ENCODE results near the gene NSDHL.

NSDHL gene

DNA sequence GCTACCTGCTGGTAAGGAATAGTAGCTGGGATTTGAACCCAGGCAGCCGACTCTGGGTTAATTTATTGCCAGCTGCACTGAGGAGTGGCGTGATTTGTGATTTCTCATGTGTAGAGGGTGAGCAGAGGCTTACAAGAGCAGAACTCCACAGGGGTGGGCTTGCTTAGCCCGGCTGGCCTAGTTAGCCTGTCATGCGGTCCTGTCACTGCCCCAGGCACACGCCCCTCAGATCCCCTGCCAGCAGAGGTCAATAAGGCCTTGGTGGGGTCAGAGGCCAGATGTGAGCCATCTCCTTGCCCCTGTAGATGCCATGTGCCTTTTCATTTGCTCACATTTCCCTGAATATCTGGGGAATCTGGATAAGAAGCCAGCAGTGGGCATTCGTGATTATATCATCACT is 13.4 kb downstream of the NSDHL start:
- DNase-seq (ENCODE audit: low read depth) = no peak

DNA sequence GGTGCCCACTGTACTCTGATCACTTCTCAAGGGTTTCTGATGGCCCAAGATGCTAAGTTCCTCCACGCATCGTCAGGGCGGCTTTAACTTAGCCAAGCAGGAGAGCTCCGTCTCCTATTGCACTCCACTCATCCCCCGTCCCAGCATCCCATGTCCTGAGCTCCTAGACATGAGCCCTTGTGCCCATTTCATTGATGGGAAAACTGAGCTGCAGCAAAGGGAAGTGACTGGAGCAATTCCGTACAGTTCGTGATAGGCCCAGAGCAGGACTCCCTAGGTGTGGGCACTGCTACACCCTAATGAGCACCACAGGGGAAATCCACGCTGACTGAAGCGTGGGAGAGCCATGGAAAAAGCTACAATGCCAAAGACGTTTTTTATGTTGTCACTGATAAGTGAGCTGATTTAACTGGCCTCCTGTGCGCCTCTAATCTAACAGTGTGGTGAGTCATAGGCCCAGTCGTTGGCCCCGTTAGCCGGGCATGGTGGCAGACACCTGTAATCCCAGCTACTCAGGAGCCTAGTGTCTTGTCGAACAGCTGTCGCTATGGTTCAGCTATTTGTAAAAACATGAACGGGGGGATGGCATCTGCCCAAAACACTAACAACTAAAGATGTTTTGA is 14.9 kb downstream of the NSDHL start:
- no peak for DNase-seq (ENCODE audit: low read depth)

DNA sequence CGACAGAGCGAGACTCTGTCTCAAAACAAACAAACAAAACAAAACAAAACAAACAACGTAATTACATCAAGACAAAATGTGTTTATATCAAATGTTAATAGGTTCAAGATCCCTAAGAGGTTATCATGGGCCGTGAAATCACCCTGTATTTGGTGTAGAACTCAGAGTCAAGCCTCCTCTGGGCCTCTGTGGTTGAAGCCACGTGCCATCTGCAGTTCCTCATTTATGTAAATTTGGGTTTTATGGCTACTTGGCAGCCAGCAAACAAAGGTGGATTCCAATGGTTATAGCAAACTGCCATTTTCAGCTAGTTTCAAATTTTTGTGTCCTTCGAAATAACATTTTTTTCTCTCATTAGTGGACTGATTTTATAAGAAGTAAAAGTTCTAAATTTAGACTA is 16.4 kb downstream of the NSDHL start:
- DNase-seq (ENCODE audit: low read depth) = no peak

DNA sequence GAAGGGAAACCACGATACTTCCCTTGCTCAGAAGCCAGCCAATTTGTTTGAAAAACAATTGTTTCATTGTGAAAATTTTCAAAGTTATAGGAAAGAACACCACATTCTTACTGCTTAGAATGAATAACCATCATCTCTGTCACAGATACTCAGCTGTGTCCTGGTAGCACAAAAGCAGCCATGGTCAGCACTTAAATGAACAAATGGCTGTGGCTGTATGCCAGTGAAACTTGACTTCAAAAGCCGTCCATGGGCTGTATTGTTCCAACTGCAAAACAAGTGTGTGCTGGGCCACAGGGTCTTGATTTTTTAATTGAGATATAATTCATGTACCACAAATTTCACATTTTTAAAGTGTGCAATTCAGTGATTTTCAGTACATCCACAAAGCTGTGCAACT is 19.6 kb downstream of the NSDHL start:
- DNase-seq (ENCODE audit: low read depth) = no peak

DNA sequence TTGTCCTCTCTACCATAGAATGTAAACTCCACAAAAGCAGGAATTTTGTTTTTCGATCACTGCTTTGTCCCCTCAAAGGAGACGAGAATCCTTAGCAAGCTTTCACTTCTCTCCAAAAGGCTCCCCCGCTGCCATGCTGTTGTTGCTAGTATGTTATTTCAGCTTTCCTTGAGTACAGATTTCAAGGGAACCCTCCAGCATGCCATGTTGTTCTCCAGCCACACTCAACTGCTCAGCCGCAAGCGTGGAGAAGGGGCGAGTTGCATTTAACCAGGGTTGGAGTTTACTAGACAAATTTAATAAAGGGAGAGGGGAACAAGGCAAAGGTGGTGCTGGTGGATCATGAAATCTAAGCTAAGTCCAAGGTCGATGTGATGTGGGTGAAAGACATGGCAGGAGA is 23.1 kb downstream of the NSDHL start:
- no peak for DNase-seq (ENCODE audit: low read depth)

DNA sequence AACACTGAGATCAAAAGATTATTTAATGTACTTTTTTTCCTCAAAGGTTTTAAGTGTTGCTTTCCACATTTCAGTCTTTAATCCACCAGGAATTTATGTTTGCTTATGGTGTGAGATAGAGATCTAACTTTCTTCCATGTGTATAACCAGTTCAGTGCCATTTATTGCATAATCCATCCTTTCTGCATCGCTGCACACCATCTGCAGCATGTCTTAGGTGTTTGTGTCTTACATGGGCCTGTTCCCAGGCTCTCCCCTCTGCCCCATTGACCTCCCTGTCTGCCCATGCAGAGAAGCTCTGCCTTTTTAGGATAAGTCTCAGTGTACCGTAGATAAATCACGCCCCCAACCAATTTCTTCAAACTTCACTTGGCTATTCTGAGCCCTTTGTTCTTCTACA is 30.3 kb downstream of the NSDHL start:
- DNase-seq (ENCODE audit: low read depth) = no peak

DNA sequence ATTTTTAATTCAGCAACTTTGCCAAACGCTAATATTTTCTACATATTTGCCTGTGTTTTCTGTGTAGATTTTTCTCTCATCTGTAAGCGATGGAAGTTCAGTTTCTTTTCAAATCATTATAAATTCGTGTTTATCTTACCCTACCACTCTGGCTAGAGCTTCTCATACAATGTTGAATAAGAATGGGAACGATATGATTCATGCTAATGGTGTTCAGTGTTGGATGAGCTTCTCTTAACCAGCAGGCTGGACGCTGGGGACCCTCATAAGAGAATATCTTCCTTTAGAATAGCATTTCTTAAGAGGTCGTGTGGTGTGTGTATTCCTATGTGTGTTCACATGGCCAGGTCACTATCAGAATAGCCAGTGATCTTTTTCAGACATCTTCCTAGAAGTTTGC is 31.0 kb downstream of the NSDHL start:
- no peak for DNase-seq (ENCODE audit: low read depth)

DNA sequence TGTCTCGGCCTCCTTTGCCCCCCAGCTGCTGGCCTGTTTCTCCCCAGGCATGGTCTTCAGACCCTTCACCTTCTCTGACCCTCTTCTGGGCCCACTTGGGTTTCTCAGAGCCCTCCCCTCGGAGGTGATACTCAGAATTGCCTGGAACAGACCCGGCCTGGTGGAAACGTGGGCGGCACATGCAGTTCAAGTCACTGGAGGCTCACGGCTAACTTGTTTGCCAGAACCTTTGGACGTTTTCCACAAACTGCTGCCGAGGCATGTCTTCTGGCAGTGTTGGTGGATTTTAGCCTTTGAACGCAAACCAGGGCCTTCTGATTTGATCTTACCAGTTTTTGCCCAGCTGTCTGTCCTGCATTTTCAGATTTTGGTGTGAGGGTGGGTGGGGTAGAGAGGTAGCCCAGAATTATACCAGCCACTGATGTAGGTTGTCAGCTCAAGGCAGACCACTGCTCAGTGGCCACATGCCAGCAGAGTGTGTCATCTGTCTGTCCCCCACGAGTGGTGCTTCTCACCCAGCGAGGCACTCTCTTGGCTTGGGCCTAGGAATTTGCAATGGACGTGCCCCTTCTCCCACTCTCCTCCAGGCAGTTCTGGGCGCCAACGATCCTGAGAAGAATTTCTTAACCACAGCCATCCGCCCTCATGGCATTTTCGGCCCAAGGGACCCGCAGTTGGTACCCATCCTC is 34.5 kb downstream of the NSDHL start:
- DNase-seq (ENCODE audit: low read depth) = no peak

DNA sequence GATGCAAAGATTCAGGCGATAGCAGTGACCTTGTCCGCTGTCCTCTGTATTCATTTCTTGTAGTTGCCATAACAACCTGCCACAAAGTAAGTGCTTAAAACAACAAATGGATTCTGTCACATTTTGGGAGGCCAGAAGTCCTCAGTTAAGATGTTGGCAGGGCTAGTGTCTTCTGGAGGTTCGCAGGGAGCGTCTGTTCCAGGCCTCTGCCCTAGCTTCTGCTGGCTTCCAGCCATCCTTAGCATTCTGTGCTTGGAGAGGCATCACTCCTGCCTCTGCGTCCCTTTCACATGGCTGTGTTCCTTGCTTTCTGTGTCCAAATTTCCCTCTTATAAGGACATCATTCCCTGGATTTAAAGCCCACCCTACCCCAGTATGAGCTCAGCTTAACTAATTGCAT is 35.5 kb downstream of the NSDHL start:
- no peak for DNase-seq (ENCODE audit: low read depth)

DNA sequence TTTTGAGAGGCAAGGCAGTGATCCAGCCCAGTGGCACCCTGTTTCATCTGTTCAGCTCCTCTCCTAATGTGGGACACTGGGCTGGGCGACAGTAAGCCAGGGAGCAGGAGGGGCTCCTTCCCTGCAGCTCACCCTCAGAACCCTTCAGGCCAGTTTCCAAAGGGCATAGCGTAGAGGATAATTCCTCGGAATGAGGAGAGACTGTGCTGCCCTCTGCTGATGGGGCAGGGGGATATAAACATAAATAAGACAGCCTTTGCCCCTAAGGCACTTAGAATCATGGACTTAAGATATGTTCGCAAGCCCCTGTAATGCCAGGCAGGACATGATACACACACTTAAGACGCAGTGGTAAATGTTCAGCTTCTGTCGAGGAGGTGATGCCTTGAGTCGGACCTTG is 39.1 kb downstream of the NSDHL start:
- DNase-seq (ENCODE audit: low read depth) = no peak

DNA sequence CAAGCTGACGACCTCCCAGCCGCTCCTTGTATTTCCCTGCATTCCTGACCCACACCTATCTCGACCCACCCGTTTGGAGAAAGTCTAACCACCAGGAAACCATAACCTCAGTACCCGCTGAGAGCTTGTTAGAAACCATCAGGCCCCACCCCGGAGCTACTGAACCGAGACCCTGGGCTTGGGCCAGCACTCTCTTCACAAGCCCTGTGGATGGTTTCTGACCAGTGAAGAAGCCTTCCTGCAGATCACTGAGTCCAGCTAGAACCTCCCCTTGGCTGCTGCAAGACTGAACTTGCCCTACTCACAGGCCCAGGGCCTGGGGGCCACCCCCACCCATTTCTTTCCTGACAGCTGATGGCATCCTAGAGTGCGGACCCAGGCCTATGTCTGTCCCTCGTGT is 40.4 kb downstream of the NSDHL start:
- no peak for DNase-seq (ENCODE audit: low read depth)

DNA sequence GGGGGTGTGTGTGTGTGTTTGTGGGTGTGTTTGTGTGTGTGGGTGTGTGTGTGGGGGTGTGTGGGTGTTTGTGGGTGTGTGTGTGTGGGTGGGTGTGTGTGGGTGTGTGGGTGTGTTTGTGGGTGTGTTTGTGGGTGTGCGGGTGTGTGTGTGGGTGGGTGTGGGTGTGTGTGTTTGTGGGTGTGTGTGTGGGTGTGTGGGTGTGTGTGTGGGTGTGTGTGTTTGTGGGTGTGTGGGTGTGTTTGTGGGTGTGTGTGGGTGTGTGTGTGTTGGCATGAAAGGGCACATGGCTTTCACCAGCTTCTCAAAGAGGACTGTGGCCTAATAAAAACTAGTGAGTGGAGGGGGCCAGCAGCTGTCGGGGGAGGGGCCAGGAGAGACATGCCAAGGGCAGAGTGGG is 41.7 kb downstream of the NSDHL start:
- no peak for DNase-seq (ENCODE audit: low read depth)

DNA sequence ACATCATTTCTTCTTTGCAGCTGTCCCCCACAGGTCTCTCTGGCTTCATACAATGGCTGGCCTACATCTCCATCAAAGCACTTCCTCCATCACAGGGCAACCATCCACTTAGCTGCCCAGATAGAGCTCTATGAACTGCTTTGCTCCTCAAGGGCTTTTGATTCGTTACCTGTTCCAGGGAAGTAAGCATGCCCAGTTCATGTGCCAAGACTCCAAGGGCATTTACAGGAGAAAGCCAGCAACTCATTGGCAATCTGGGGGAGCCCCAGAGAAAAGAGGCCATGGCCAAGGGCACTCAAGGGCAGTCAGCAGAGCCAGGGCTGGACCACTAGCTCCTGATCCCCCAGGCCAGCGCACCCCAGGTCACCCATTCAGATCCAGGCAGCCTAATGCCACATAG is 42.5 kb downstream of the NSDHL start:
- no peak for DNase-seq (ENCODE audit: low read depth)

DNA sequence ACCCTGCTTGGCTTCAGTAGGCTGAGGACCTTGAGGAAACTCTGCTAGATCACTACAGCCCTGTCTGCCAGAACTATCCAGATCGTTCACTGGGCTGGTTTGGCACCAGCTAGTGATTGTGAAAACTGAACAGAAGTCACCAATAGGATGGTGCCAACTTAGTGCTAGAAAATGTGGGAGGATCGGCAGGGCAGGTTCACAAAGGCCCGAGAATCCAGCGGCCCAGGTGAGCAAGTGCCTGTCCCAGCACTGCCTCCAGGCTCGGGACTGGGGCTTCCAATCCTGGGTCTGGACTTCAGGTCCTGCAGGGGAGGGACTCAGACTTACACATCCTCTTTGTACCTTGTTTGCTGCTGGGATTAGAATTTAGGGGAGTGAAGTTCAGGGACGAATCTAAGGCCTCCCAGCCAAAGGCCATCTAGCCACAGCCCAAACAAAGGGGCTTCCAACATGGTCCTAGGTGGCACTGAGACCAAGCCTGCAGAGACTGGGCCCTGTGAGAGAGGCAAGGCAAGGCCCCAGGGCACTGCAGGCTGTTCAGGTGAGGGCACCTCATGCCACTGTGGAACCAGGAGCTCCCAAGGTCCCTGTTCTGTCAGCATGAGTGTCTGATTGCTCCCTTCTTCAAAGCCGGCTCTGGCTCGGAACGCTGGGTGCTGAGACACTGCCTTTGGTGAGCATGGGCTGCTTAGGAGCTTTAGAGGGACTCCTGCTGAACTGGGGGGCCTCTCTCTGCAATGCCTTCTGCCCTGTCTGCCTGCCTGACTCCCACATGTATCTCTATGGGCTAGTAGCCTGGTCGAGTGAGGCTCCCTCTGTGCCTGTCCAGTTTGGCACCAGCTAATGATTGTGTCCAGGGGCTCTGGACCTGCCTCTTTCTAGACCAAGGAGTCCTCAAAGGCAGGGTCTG is 46.3 kb downstream of the NSDHL start:
- no peak for DNase-seq (ENCODE audit: low read depth)

DNA sequence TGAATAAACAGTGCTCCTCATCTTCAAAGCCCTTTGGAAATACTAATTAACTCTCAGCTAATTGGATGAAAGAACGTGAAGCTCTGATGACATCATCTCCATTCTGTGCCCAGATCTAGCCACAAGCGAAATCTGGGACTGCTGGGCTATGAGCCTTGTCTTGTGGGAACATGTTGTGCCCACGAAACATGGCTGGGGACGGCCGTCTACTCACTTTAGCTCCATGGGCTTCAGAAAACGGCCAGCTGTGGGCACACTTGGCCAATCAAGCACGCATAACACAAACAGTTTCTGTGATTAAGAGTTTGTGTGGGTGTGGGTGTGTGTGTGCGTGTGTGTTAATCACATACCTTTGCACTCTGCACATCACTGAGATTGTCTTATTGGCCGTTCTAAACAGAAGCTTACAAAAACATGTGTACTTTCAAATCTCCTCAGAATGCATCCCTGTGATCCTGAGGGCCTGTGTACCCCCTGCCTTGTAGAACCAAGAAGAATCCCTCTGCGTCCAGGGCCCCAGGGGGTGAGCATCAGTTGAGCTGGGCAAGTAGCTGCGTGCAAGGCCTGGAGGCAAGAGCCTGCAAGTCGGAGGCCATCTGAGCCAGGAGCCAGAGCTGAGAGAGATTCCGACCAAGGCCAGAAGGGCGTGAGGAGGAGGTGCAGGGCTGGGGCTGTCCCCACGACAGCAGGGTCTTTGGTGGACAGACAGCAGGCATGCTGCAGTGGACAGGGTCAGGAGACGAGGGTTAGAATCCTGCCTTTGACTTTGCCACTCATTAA is 48.3 kb downstream of the NSDHL start:
- DNase-seq (ENCODE audit: low read depth) = no peak

DNA sequence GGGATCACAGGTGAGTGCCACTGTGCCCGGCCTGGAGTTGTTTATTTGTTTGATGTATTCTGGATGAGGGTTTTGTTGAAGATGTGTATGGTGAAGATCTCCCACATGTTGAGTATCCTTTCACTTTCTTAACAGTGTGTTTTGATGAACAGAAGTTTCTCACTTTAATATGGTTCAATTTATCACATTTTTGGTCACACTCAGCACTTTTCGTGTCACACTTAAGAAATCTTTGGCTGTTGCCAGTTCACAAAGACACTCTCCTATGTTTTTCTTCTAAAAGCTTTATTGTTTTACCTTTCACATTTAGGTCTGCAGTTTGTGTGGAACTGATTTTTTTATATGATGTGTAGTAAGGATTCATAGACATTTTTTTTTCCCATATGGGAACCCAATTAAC is 50.4 kb downstream of the NSDHL start:
- DNase-seq (ENCODE audit: low read depth) = no peak

DNA sequence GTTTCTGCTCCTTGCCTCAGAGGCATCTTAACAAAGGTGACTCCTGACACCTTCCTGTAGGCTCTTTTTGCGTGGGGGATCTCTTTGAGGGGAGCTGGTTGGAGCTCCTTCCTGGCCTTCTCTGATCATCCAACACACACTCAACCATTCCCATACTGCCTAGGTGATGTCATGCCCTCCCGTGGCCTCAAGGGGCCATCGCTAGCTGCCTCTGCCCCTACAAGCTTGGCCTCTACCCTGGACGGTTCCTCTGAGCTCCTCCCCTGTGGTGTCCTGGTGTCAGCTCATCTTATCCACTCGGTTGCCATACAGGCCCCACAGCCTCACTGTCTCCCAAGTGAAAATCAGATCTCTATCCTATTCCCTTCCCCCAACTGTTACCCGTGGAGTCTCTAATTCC is 53.3 kb downstream of the NSDHL start:
- no peak for DNase-seq (ENCODE audit: low read depth)

DNA sequence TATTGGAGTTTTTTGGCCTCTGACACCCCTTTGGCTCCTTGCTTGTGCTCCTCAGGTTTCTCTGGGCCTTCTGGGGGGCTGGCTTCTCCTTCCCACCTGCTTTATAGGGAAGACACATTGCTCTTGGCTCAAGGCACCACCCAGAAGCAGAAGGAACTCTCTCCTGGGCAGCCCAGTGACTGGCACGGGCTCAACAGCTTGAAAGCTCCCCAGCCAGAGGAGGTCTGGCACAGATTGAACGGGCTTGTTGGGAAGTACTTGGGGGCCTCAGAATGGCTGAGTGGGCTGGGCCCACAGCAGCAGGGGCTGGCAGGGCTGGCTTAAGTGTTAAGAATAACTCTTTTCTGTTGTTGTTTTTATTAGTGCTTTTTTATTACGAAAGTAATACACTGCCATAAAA is 55.9 kb downstream of the NSDHL start:
- DNase-seq (ENCODE audit: low read depth) = no peak

DNA sequence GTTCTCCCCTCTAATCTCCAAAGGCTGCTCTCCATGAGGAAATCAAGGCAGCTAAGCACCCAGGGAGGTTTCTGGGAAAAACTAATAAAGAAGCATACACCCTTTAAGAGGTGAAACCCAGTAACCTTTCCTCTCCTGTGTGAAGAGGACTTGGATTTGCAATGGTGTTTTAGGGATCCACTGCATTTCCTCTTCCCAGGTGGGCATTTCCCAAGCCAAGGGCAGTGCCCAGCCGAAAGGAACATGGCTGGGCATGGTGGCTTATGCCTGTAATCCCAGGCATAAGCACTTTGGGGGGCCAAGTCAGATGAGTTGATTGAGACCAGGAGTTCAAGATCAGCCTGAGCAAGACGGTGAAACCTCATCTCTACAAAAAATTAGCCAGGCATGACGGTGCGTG is 61.6 kb downstream of the NSDHL start:
- DNase-seq (ENCODE audit: low read depth) = no peak

DNA sequence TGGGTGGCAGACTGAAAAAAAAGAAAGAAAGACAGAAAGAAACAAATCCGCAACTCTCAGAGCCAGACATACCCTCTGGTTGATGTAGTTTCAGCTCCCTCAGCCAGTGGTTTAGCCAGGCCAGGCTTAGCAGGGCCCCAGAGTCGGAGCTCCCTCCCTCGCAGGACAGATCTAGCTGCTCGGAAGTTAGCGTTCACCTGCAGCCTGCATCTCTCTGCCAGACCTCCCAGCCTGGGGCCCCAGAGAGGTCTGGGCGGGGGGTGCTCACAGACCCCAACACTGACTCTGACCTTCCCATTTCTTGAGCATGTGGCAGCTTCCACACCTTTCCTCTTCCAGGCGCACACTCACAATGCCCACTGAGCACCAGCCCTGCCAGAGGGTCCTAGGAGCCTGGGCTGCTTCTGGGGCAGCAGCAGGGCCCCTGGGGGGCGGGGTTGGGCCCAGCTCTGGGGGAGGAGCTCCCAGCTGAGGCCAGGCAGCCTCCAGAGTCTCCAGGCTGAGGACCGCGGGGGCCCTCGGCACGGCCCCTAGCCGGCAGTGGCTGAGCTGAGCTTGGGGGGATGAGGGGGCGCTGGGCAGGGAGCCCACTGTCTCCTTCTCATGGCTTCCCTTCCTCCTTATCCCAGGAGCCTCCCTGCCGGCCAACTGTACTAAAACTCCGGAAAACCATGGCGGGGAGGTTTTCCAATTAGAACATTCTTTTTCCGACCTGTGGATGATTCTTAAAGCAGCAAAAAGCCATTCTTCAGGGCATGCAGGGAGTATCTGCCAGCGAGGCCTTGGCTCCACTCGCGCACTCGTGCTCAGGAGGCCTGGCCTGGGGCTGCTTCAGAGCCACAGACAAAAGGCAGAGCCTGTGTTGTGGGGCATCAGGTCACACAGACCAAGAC is 62.4 kb downstream of the NSDHL start:
- no peak for DNase-seq (ENCODE audit: low read depth)

DNA sequence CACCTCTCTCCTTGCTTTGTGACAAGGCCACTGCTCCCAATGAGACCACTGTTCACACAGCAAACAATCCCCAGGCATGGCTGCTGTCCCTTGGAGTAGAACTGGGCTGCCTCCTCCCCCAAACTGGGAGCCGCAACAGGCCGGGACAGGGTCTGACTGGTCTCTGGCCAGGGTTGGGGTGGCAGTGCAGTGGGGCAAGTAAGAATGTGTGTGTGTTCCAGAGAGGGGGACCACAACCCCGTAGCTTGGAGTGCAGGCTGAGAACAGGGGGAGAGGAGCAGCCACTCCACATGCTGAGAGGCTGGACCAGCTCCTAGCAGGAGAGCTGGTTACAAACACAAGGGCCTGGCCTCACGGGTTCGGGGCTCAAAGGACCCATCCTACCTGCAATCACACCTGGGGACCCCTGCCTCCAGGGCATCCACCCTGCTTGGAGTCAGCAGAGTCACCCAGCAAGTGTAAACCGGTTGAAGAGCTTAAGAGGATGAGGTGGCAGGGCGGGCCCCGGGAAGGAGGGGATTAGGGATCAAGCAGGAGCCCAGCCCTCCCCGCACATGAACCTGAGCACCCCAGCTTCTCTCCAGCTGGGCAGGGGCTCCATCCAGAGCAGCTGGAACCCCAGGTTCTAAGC is 63.2 kb downstream of the NSDHL start:
- DNase-seq (ENCODE audit: low read depth) = no peak
